GM23338 (cell line): ENCODE measurements around the gene MGLL.

Experiments
- EZH2 ChIP-seq: fragments of 200-600 bp; sonication (generic); IDR thresholded peaks from one replicate; pipeline ENCODE4 v1.8.0; 2017; ENCODE audit warnings: antibody characterized with exemption, mild to moderate bottlenecking, low read depth; ENCODE audit not compliant: unreplicated experiment
- JUNB ChIP-seq: IDR thresholded peaks from one replicate; pipeline ENCODE4 v1.6.1; 2016; ENCODE audit warnings: antibody characterized with exemption; ENCODE audit not compliant: unreplicated experiment
- POLR2AphosphoS5 ChIP-seq: IDR thresholded peaks from 2 replicates; pipeline ENCODE4 v1.6.1; 2016; ENCODE audit warnings: antibody characterized with exemption, low read depth
- TF ChIP-seq, protein P1 (sequence below), 2 experiments: fragments of 200-600 bp in 1 of 2; sonication (generic) in 1 of 2; conservative IDR thresholded peaks; 2 replicates each; pipeline versions ENCODE4 v1.5.1 to v1.6.1; 2016 to 2017; ENCODE audit warnings: antibody characterized with exemption in 2 of 2, low read depth in 2 of 2, mild to moderate bottlenecking in 2 of 2, moderate library complexity in 1 of 2

DNA sequence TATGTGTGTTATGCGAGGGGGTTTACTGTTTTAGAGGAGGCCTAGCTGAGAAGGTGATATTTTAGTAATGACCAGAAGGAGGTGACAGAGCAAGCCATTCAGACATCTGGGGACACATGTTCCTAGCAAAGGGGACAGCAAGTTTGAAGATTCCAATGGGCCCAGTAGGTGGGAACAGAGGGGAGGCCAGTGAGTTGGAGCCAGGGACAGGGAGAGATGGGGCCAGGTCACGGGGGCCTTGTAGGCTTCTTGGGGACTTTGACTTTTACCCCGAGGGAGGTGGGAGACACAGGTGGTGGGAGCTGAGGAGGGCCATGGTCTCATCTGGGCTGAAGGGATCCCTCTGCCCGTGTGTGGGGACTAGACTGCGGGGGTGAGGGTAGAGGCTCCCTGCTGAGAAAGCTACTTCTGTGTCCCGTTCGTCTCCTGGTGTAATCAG lies 72.5 kb downstream of the MGLL start:
- TF ChIP-seq EZH2 = no peak
- no peak for TF ChIP-seq POLR2AphosphoS5
- TF ChIP-seq, protein P1, sequence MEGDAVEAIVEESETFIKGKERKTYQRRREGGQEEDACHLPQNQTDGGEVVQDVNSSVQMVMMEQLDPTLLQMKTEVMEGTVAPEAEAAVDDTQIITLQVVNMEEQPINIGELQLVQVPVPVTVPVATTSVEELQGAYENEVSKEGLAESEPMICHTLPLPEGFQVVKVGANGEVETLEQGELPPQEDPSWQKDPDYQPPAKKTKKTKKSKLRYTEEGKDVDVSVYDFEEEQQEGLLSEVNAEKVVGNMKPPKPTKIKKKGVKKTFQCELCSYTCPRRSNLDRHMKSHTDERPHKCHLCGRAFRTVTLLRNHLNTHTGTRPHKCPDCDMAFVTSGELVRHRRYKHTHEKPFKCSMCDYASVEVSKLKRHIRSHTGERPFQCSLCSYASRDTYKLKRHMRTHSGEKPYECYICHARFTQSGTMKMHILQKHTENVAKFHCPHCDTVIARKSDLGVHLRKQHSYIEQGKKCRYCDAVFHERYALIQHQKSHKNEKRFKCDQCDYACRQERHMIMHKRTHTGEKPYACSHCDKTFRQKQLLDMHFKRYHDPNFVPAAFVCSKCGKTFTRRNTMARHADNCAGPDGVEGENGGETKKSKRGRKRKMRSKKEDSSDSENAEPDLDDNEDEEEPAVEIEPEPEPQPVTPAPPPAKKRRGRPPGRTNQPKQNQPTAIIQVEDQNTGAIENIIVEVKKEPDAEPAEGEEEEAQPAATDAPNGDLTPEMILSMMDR (conservative IDR thresholded peaks at IDR 0.05; ENCODE audit: low read depth in 2 of 2) = peak; percentile 28 to 35; a peak in 3 of 4 replicates
- no peak for TF ChIP-seq JUNB
